ENCODE measurements around the gene PTPRD.

Gene PTPRD

GRCh38 chr9:10614196-10614800 is 1.5 kb upstream of the PTPRD start:
- H3K4me3 ChIP-seq (ENCODE audit: low read length), result no peak overlapping the region
- TF ChIP-seq CTCF (IDR thresholded peaks at IDR 0.05; ENCODE audit: insufficient read depth, low read depth, low read length, missing control alignments), result no peak
- no peak for DNase-seq (ENCODE audit: low read depth)

GRCh38 chr9:10613419-10613818 is 617 bp upstream of the PTPRD start:
- TF ChIP-seq CTCF (IDR thresholded peaks at IDR 0.05; ENCODE audit: insufficient read depth, low read depth, low read length, missing control alignments), result no peak
- H3K4me3 ChIP-seq (ENCODE audit: low read length), result peak overlapping the region; percentile 26
- DNase-seq (ENCODE audit: low read depth), result no peak

- DNase-seq (ENCODE audit: low read depth), result peak; percentile 39
- no peak for TF ChIP-seq CTCF (IDR thresholded peaks at IDR 0.05; ENCODE audit: insufficient read depth, low read depth, low read length, missing control alignments)
- no peak overlapping the region for H3K4me3 ChIP-seq (ENCODE audit: low read length)
Measured at GRCh38 chr9:10605388-10605787, 7.4 kb downstream of the PTPRD start.

GRCh38 chr9:10604927-10605326 is 7.9 kb downstream of the PTPRD start:
- no peak overlapping the region for H3K4me3 ChIP-seq (ENCODE audit: low read length)
- TF ChIP-seq CTCF (IDR thresholded peaks at IDR 0.05; ENCODE audit: insufficient read depth, low read depth, low read length, missing control alignments), result no peak
- DNase-seq (ENCODE audit: low read depth), result no peak

- peak; percentile 10 for DNase-seq (ENCODE audit: low read depth)
- H3K4me3 ChIP-seq (ENCODE audit: low read length), result no peak overlapping the region
- no peak for TF ChIP-seq CTCF (IDR thresholded peaks at IDR 0.05; ENCODE audit: insufficient read depth, low read depth, low read length, missing control alignments)
Measured at GRCh38 chr9:10597801-10598200, 15.0 kb downstream of the PTPRD start.

- TF ChIP-seq CTCF (IDR thresholded peaks at IDR 0.05; ENCODE audit: insufficient read depth, low read depth, low read length, missing control alignments), result no peak
- no peak overlapping the region for H3K4me3 ChIP-seq (ENCODE audit: low read length)
- DNase-seq (ENCODE audit: low read depth), result no peak
Measured at GRCh38 chr9:10594482-10594881, 18.3 kb downstream of the PTPRD start.

- DNase-seq (ENCODE audit: low read depth), result peak; percentile 41
- TF ChIP-seq CTCF (IDR thresholded peaks at IDR 0.05; ENCODE audit: insufficient read depth, low read depth, low read length, missing control alignments), result no peak
- H3K4me3 ChIP-seq (ENCODE audit: low read length), result no peak overlapping the region
Measured at GRCh38 chr9:10586407-10586806, 26.4 kb downstream of the PTPRD start.

Data from epithelial cell of esophagus (primary cell).